Astrocyte of the hippocampus (primary cell): ENCODE measurements around the gene RMC1.
A peak's percentile ranks its signal among the peaks of the same experiment; 100 is the strongest.
"Not testable (repeated sequence)": the region's sequence is repeated elsewhere in the genome, so short reads cannot be mapped to it uniquely, and the experiment has no call there.

Experiments used
- DNase-seq: peaks from one replicate; pipeline ENCODE4 v3.0.0; 2011; ENCODE audit warnings: low read depth, low spot score

The RMC1 gene

GRCh38 chr18:23563377-23564043 is 60.2 kb downstream of the RMC1 start:
- peak; percentile 22 for DNase-seq

GRCh38 chr18:23565916-23566547 is 62.7 kb downstream of the RMC1 start:
- no peak for DNase-seq

- DNase-seq, result no peak
Observed at GRCh38 chr18:23567671-23568070, 64.4 kb downstream of the RMC1 start.

GRCh38 chr18:23568281-23569138 is 65.2 kb downstream of the RMC1 start:
- DNase-seq, result no peak

- no peak for DNase-seq
Observed at GRCh38 chr18:23569299-23570063, 66.2 kb downstream of the RMC1 start.

GRCh38 chr18:23570912-23571504 is 67.7 kb downstream of the RMC1 start:
- DNase-seq, result no peak

GRCh38 chr18:23572012-23572411 is 68.7 kb downstream of the RMC1 start:
- DNase-seq, result no peak

GRCh38 chr18:23572570-23572969 is 69.3 kb downstream of the RMC1 start:
- DNase-seq, result no peak

GRCh38 chr18:23573020-23573419 is 69.7 kb downstream of the RMC1 start:
- DNase-seq, result no peak

GRCh38 chr18:23573626-23574431 is 70.5 kb downstream of the RMC1 start:
- DNase-seq, result peak; percentile 77

- DNase-seq, result no peak
Observed at GRCh38 chr18:23574611-23575308, 71.4 kb downstream of the RMC1 start.

- no peak for DNase-seq
Observed at GRCh38 chr18:23575309-23575651, 72.0 kb downstream of the RMC1 start.

GRCh38 chr18:23577521-23577920 is 74.2 kb downstream of the RMC1 start:
- not testable (repeated sequence) for DNase-seq

- no peak for DNase-seq
Observed at GRCh38 chr18:23578067-23578701, 74.9 kb downstream of the RMC1 start.

- DNase-seq, result no peak
Observed at GRCh38 chr18:23578891-23579653, 75.8 kb downstream of the RMC1 start.

- peak; percentile 59 for DNase-seq
Observed at GRCh38 chr18:23580677-23581367, 77.5 kb downstream of the RMC1 start.
